SHP77 (cell line): ENCODE measurements around the gene ULK3.

Source experiments
- DNase-seq, 2 experiments: peaks; one replicate each; lab custom pipeline; 2025; lab: John Stamatoyannopoulos, UW

ULK3 gene

GRCh38 chr15:74822233-74822632 lies 20.7 kb downstream of the ULK3 start:
- no peak for DNase-seq

- DNase-seq = no peak
Measured at GRCh38 chr15:74821790-74822158, 21.2 kb downstream of the ULK3 start.

- DNase-seq = no peak
Measured at GRCh38 chr15:74821091-74821789, 21.7 kb downstream of the ULK3 start.

GRCh38 chr15:74820056-74820455 lies 22.9 kb downstream of the ULK3 start:
- no peak for DNase-seq

GRCh38 chr15:74817370-74817737 lies 25.6 kb downstream of the ULK3 start:
- DNase-seq = peak; percentile 38 to 44

GRCh38 chr15:74816624-74817369 lies 26.2 kb downstream of the ULK3 start:
- DNase-seq = no peak

- DNase-seq = no peak
Measured at GRCh38 chr15:74815961-74816360, 27.0 kb downstream of the ULK3 start.

- DNase-seq = peak in 1 of 2 experiments; percentile 31
Measured at GRCh38 chr15:74815121-74815934, 27.6 kb downstream of the ULK3 start.

- DNase-seq = no peak
Measured at GRCh38 chr15:74812533-74812932, 30.4 kb downstream of the ULK3 start, which contains the start of gene LMAN1L. TSS of gene LMAN1L (plus strand) at chr15:74812835. CDS start at chr15:74812855, 20 bp downstream.

GRCh38 chr15:74809956-74810355 lies 33.0 kb downstream of the ULK3 start:
- no peak for DNase-seq

GRCh38 chr15:74809242-74809641 lies 33.7 kb downstream of the ULK3 start:
- DNase-seq = no peak

GRCh38 chr15:74808840-74809229 lies 34.1 kb downstream of the ULK3 start:
- DNase-seq = no peak

GRCh38 chr15:74808078-74808839 lies 34.7 kb downstream of the ULK3 start:
- DNase-seq = peak; percentile 18 to 27

- DNase-seq = no peak
Measured at GRCh38 chr15:74807282-74807681, 35.7 kb downstream of the ULK3 start.

GRCh38 chr15:74804935-74805334 lies 38.0 kb downstream of the ULK3 start:
- no peak for DNase-seq

GRCh38 chr15:74802862-74803447 lies 40.0 kb downstream of the ULK3 start:
- DNase-seq = no peak

- DNase-seq = no peak
Measured at GRCh38 chr15:74802290-74802689, 40.7 kb downstream of the ULK3 start.

GRCh38 chr15:74801311-74801997 lies 41.5 kb downstream of the ULK3 start:
- no peak for DNase-seq

- DNase-seq = no peak
Measured at GRCh38 chr15:74800559-74801094, 42.3 kb downstream of the ULK3 start.

- no peak for DNase-seq
Measured at GRCh38 chr15:74799856-74800558, 42.9 kb downstream of the ULK3 start.
